Measurements from ENCODE around the gene LGMN.

- TF ChIP-seq CTCF (IDR thresholded peaks at IDR 0.05) (no peak), POLR2A (IDR thresholded peaks at IDR 0.05) (no peak)
Observed at GRCh38 chr14:92724516-92725340, 23.7 kb downstream of the LGMN start.
